Uterus (tissue), 4 donors: ENCODE data around the gene RUNX1. TPM values are rescaled to one million over a fixed set of nuclear protein-coding genes. Genes with fewer than 3 reads are reported as not detected.

Experiments used
- DNase-seq, 2 donors: peaks; one replicate each; pipeline ENCODE4 v3.0.0-alpha.2; 2019 to 2020
- H3K27ac ChIP-seq, 2 donors: fragments of 200-600 bp; sonication (generic); 1 replicate in 1 of 2; 2 replicates in 1 of 2; pipeline ENCODE4 v1.5.1; 2016 to 2018
- H3K27me3 ChIP-seq, 2 donors: fragments of 200-600 bp; sonication (generic); one replicate each; pipeline ENCODE4 v1.5.1; 2018 to 2019; ENCODE audit warnings: control low read depth in 1 of 2
- H3K36me3 ChIP-seq, 2 donors: fragments of 200-600 bp; sonication (generic); one replicate each; pipeline ENCODE4 v1.5.1; 2019; ENCODE audit warnings: control low read depth in 1 of 2
- H3K4me1 ChIP-seq, 2 donors: fragments of 200-600 bp; sonication (generic); one replicate each; pipeline ENCODE4 v1.5.1; 2018 to 2019; ENCODE audit warnings: control low read depth in 1 of 2
- H3K4me3 ChIP-seq, 2 donors: fragments of 200-600 bp; sonication (generic); 1 replicate in 1 of 2; 2 replicates in 1 of 2; pipeline ENCODE4 v1.5.1; 2018 to 2019; ENCODE audit warnings: mild to moderate bottlenecking in 1 of 2
- H3K9me3 ChIP-seq, 2 donors: fragments of 200-600 bp; sonication (generic); one replicate each; pipeline ENCODE4 v1.5.1; 2019; ENCODE audit warnings: control low read depth in 1 of 2
- POLR2A ChIP-seq, 2 donors: fragments of 450-650 bp; IDR thresholded peaks; one replicate each; pipeline ENCODE4 v1.6.1; 2016; ENCODE audit warnings: antibody characterized with exemption in 2 of 2, mild to moderate bottlenecking in 1 of 2, moderate library complexity in 1 of 2
- intact Hi-C: fragments of 100-400 bp; cut with DNase I; formaldehyde crosslinking; loops from one replicate; pipeline ENCODE4 v1.15.1; 2023; ENCODE audit warnings: low total_unique reads
- total RNA-seq, 4 donors: library from RNA; depleted of rRNA in 3 of 4; stranded (reverse); fragments of >200 nt in 3 of 4; gene quantifications; one replicate each; pipeline versions ENCODE4 v1.1.0 to v1.2.4, GENCODE V29; 2014 to 2023
- TF ChIP-seq, protein P1 (sequence below), 4 experiments: fragments of 200-600 bp in 2 of 4; fragments of 450-650 bp in 2 of 4; sonication (generic) in 2 of 4; IDR thresholded peaks; one replicate each; pipeline ENCODE4 v1.5.1; 2016 to 2019; ENCODE audit warnings: antibody characterized with exemption in 4 of 4, mild to moderate bottlenecking in 2 of 4, moderate library complexity in 1 of 4
- donor health status: DM: yes; HTN: yes; CAD: no.

The RUNX1 gene
- total RNA-seq, 4 donors from 2014 or later: under 0.01 to 13.2 (median 8.7) TPM

GRCh38 chr21:34836933-34837505, 212.1 kb downstream of the RUNX1 start:
- Histone ChIP-seq H3K4me3 (no peak overlapping the region), H3K27me3 (no peaks in the 10 kb centered on the region), H3K9me3 (no peaks in the 10 kb centered on the region), H3K27ac (peak overlapping the region in 1 of 2 donors; percentile 44), H3K36me3 (no peaks in the 10 kb centered on the region), H3K4me1 (no peaks in the 10 kb centered on the region)
- TF ChIP-seq, protein P1, sequence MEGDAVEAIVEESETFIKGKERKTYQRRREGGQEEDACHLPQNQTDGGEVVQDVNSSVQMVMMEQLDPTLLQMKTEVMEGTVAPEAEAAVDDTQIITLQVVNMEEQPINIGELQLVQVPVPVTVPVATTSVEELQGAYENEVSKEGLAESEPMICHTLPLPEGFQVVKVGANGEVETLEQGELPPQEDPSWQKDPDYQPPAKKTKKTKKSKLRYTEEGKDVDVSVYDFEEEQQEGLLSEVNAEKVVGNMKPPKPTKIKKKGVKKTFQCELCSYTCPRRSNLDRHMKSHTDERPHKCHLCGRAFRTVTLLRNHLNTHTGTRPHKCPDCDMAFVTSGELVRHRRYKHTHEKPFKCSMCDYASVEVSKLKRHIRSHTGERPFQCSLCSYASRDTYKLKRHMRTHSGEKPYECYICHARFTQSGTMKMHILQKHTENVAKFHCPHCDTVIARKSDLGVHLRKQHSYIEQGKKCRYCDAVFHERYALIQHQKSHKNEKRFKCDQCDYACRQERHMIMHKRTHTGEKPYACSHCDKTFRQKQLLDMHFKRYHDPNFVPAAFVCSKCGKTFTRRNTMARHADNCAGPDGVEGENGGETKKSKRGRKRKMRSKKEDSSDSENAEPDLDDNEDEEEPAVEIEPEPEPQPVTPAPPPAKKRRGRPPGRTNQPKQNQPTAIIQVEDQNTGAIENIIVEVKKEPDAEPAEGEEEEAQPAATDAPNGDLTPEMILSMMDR (IDR thresholded peaks at IDR 0.05): no peak
- intact Hi-C loops: no loop called here
- DNase-seq: no peak

- Histone ChIP-seq H3K9me3 (no peaks in the 10 kb centered on the region), H3K4me1 (no peaks in the 10 kb centered on the region), H3K27me3 (no peaks in the 10 kb centered on the region), H3K4me3 (no peak overlapping the region), H3K27ac (peak overlapping the region in 1 of 2 donors; percentile 44), H3K36me3 (no peaks in the 10 kb centered on the region)
- intact Hi-C loops: no loop called here
- DNase-seq: peak; percentile 70 to 74
- TF ChIP-seq, protein P1 (IDR thresholded peaks at IDR 0.05): no peak
- TF ChIP-seq POLR2A (IDR thresholded peaks at IDR 0.05): no peak
Measured at GRCh38 chr21:34836103-34836932, 212.8 kb downstream of the RUNX1 start.

DNA sequence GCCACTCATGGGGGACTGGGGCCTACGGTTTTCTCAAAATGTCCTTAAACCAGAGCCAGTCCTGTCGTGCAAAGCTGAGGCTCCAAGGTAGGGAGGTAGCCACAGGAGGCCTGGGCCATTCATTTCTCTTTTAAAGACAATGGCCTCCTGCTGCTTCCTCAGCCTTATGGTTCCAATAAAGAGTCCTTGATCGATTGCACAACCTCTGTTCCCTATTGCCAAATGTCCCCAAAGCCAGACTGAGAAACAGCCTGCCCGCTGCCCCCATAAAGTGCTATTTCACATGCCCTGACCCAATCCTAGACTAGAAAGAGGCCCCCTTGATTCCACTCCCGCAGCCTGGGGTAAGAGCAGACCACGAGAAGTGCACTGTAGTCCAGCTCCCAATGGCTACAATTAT, 213.6 kb downstream of the RUNX1 start:
- Histone ChIP-seq H3K4me3 (no peak overlapping the region), H3K4me1 (no peaks in the 10 kb centered on the region), H3K27ac (peak overlapping the region in 1 of 2 donors; percentile 44), H3K36me3 (no peaks in the 10 kb centered on the region), H3K9me3 (no peaks in the 10 kb centered on the region), H3K27me3 (no peaks in the 10 kb centered on the region)
- DNase-seq: peak; percentile 41 to 57
- intact Hi-C loops: no loop called here
- TF ChIP-seq POLR2A (IDR thresholded peaks at IDR 0.05): no peak
- TF ChIP-seq, protein P1 (IDR thresholded peaks at IDR 0.05): no peak

GRCh38 chr21:34834852-34835501, 214.1 kb downstream of the RUNX1 start:
- intact Hi-C loops: no loop called here
- TF ChIP-seq POLR2A (IDR thresholded peaks at IDR 0.05): no peak
- TF ChIP-seq, protein P1 (IDR thresholded peaks at IDR 0.05): no peak
- Histone ChIP-seq H3K27ac (peak overlapping the region in 1 of 2 donors; percentile 36), H3K9me3 (no peaks in the 10 kb centered on the region), H3K36me3 (no peaks in the 10 kb centered on the region), H3K27me3 (no peaks in the 10 kb centered on the region), H3K4me3 (no peak overlapping the region), H3K4me1 (no peaks in the 10 kb centered on the region)
- DNase-seq: no peak

DNA sequence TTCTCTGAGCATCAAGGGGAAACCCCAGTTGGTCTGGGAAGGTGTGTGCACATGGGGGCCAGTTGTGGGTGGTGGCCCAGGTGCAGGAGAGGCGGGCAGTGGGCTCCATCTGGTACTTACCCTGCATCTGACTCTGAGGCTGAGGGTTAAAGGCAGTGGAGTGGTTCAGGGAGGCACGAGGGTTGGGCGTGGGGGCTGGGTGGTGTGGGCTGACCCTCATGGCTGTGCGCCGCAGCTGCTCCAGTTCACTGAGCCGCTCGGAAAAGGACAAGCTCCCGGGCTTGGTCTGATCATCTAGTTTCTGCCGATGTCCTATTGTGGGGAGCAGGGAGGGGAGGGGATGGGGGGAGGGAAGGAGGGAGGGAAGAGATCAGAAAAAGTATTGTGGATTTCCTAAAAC, 214.8 kb downstream of the RUNX1 start:
- Histone ChIP-seq H3K9me3 (no peaks in the 10 kb centered on the region), H3K36me3 (no peaks in the 10 kb centered on the region), H3K4me1 (no peaks in the 10 kb centered on the region), H3K4me3 (no peak overlapping the region), H3K27me3 (no peaks in the 10 kb centered on the region), H3K27ac (no peak overlapping the region)
- intact Hi-C loops: no loop called here
- no peak for DNase-seq
- TF ChIP-seq, protein P1 (IDR thresholded peaks at IDR 0.05): no peak
- TF ChIP-seq POLR2A (IDR thresholded peaks at IDR 0.05): no peak
